DMS79 (cell line): ENCODE measurements around the gene RALGPS1.

Source experiments
- DNase-seq: peaks from one replicate; lab custom pipeline; 2025; lab: John Stamatoyannopoulos, UW

RALGPS1 gene

DNA sequence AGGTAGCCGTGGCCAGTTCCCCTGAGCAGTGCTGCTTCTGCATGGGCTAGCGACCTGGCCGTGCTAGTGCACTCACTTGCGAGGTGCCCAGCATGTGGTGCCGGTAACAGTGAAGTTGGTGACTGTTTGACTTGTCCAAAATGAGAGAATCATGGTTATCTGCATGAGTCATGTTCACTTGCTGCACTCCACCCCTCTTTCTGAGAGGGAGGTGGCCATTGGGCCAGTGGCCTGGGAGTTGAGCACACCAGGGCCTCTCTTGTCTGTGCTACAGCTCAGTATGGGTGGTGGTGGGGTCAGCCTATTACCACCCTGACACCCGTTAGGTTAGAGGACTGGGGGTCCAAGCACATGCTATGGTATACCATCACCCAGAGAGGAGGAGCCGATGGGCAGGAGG, 294.6 kb downstream of the RALGPS1 start:
- DNase-seq: no peak

DNA sequence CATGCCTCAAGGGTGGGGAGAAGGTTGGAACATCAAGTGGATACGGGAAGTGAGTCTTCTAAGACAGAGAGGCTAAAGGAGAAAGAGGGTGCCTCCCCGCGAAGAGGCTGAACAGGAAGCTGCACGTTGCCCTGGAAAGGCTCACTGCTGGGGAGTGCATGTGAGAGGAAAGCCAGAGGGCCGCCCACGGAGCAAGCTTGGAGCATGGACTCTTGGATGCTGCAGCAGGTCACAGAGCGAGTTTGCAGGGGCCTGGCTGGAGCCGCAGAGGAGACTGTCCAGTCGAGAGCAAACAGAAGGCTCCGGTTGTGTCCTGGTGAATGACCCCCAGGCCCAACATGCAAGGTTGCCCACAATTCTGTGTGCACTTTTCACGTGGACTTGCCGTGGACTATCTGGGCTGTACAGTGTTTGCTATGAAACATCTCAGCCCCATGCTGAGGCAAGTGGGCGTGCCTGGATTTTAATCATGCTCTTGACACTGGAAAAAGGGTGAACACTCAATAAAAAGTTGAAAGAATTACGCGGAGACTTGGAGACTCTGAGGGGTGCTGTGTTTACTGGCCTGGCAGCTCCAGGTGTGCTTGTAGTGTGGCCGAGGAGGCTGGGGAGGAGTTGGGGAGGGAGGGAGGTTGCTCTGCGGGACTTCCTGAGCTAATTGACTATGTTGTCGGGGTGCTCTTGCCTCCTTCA, 295.5 kb downstream of the RALGPS1 start:
- no peak for DNase-seq

GRCh38 chr9:127210851-127211730, 296.5 kb downstream of the RALGPS1 start:
- DNase-seq: no peak

- no peak for DNase-seq
These were observed 297.4 kb downstream of the RALGPS1 start for GRCh38 chr9:127211983-127212382.

GRCh38 chr9:127212453-127212852, 297.9 kb downstream of the RALGPS1 start:
- DNase-seq: no peak

- DNase-seq: no peak
These were observed 299.3 kb downstream of the RALGPS1 start for GRCh38 chr9:127213859-127214258.

- DNase-seq: peak; percentile 7
These were observed 300.1 kb downstream of the RALGPS1 start for GRCh38 chr9:127214421-127215267.

DNA sequence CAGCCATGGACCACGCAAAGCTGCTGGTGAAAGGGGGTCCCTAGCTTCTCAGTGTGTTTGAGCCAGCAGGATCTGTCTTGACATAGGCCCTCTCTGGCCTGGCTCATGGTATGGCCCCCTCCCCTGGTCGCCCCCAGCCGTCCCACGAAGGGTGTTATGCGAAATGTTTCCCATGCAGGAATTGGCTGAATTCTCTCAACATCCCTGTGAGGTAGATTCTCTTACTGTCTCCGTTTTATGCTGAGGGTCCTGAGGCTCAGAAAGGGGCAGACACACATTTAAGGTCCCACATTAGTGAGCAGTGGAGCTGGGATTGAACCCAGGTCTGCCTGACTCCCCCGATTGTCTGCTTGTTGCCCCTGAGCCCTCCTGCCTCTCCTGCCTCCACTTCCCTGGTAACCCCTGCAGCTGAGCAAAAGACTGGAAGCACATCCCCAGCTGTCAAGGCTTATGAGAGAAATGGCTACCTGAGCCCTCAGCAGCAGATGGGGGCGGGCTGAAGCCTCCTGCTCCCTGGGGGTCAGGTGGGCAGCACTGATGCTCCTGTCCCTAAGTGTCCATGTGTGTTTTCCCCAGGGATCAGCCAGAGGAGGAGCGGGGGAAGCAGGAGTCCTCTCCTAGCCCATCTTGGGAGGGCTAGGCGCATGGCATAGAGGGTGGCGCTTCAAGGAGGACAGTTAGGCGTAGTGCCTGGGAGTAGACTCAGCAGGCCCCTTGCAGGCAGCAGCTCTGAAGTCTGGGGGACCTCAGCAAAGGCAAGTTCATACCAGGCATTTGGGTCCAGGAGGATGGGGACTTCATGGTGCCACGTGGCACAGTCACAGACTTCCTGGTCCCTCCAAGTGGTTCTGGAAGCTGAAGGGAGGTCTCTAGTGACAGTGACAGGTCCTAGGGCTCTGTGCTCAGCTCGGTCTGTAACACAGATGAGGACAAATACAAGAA, 301.0 kb downstream of the RALGPS1 start:
- DNase-seq: no peak

- no peak for DNase-seq
These were observed 301.8 kb downstream of the RALGPS1 start for GRCh38 chr9:127216210-127216887.

GRCh38 chr9:127216888-127217217, 302.3 kb downstream of the RALGPS1 start:
- no peak for DNase-seq

DNA sequence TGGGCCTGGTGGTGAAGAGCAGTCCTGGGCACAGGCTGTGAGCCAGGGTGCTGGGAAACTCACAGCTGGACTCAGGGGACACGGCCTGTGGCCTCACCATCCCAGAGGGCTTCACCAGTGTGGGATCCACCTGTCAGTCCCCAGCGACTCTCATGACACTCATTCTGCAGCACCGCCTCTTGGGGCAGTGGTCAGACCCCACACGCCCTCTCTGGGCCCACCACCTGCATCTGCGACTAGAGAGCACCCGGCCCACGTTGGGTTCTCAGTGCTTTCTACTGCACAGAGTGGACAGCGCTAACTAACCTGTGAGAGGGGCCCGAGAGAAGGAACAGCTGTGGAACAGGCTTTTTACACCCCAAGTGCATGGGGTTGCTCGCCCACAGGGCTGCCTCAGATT, 304.2 kb downstream of the RALGPS1 start:
- DNase-seq: no peak

DNA sequence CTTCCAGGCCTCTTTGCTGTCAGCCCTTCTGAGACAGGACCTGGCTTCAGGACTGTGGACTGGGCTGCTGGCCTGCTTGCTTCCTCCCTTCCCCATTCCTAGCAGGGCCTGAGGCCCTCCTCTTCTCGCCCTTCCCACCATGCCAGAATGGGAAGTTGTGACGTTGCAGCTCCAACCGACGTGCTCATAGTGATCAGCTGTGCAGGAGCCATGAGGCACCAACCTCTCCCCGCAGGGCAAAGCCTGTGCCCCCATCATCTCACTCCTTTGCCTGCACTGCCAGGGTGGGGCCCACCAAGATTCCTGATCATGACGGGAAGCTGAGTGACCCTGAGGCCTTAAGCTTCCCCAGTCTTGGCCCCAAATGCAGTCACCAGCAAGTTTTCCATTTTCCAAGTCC, 304.9 kb downstream of the RALGPS1 start:
- no peak for DNase-seq

GRCh38 chr9:127221695-127222094, 307.1 kb downstream of the RALGPS1 start:
- no peak for DNase-seq

- DNase-seq: no peak
These were observed 308.0 kb downstream of the RALGPS1 start for GRCh38 chr9:127222388-127223095.

- DNase-seq: no peak
These were observed 308.7 kb downstream of the RALGPS1 start for GRCh38 chr9:127223266-127223665.

- DNase-seq: no peak
These were observed 309.2 kb downstream of the RALGPS1 start for GRCh38 chr9:127223810-127224177.

DNA sequence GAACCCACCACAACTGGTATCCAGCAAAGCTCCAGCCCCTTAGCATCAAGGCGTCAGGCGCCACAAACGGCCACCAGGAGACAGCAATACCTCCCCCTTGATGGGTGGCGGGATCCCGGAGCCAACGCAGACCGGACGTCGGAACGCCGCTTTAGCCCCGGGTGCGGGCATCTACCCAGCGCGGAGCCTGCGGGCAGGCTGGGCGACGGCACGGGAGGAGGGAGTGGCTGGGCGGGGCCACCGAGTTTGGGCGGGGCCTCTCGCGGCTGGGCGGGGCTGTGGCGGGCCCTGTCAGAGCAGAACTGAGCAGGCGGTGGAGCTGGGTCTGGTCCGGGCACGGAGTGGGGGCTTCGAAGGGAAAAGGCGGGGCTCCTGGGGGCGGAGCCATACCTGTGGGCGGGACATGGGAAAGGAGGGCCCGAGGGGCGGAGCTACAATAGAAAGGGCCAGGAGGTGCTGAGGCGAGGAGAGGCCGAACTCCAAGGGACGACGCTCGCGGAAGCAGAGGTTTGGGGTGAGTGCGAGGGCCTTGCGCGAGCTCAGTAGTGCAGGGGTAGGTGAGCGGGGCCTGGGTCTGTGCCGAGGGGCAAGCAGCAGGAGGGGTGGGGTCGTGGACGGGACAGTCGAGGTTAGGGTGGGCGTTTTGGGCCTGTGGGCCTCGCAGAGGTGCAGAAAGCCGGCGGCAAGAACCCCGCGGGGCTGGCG, 309.7 kb downstream of the RALGPS1 start:
- peak; percentile 65 for DNase-seq

DNA sequence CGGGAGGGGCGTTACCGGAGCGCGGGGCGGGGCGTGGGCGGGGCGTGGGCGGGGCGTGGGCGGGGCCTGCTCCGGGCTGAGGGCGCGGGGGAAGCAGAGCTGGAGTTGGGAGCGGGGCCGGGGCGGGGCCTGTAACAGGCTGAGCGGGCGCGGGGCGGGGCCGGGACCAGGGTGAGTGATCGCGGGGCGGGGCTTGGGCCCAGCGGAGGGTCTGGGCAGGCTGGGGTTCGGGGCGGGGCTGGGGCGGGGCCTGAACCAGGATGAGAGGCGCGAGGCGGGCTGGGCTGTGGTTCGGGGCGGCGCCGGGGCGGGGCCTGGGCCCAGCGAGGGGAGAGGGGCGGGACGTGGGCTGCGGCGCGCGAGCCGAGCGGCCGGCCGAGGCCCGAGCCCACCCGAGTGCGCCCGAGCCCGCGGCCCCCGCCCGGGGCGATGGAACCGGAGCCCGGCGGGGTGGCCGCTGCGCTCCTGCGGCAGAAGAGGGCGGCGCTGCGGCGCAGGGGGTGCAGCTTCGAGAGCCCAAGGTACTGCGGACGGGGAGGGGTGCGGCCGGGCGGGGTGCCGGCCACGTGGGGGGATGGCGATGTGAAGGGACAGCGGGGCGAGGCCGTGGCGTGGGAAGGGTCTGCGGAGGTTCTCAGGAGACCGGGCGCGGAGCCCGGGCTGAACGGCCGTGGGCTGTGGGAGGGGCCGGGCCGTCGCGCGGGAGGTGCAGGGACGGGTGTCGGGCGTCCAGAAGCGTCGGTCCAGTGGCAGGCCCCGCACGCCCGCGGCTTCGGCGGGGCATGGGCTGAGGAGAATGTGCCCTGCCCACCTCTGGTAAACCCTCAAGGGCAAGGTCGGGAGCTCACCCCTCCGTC, 310.5 kb downstream of the RALGPS1 start:
- peak; percentile 62 for DNase-seq
